Mucosa of descending colon (tissue), 3 donors: ENCODE measurements around the gene UBE2J2. TPM values are rescaled to one million over a fixed set of nuclear protein-coding genes. Genes with fewer than 3 reads are reported as not detected.

Experiments used
- ATAC-seq: fragments of 200-7000 bp; cut with Tn5 transposase; one replicate; pipeline ENCODE4 v1.9.1; 2020; ENCODE audit warnings: mild to moderate bottlenecking, moderate library complexity
- DNase-seq, 3 donors: peaks; one replicate each; pipeline ENCODE4 v3.0.0-alpha.2; 2020
- H3K36me3 ChIP-seq: fragments of 200-600 bp; one replicate; pipeline ENCODE4 v1.8.0; 2021; ENCODE audit warnings: low read depth, mild to moderate bottlenecking
- H3K4me1 ChIP-seq: fragments of 200-600 bp; one replicate; pipeline ENCODE4 v1.8.0; 2021; ENCODE audit warnings: low read depth, mild to moderate bottlenecking
- H3K4me3 ChIP-seq: fragments of 200-600 bp; one replicate; pipeline ENCODE4 v1.8.0; 2021; ENCODE audit warnings: mild to moderate bottlenecking
- H3K9me3 ChIP-seq: fragments of 200-600 bp; one replicate; pipeline ENCODE4 v1.8.0; 2021; ENCODE audit warnings: mild to moderate bottlenecking
- intact Hi-C, 2 donors: fragments of 100-400 bp; cut with DNase I in 1 of 2; cut with micrococcal nuclease in 1 of 2; formaldehyde crosslinking; loops; one replicate each; pipeline versions ENCODE4 v1.11.0 to v1.11.1; 2022; cut with DNase I, micrococcal nuclease
- long read RNA-seq, 2 donors: library from polyadenylated mRNA; unstranded; transcript quantifications; one replicate each; pipeline ENCODE4 v2.0.0, GENCODE V29; 2019 to 2021
- total RNA-seq, 3 donors: library from RNA; stranded (reverse); fragmentation: NEBNext Ultra II Directional in 2 of 3; extraction: Animal tissue kit (Norgen Biotek cat#: 25700) in 2 of 3; gene quantifications; one replicate each; pipeline versions ENCODE4 v1.2.1 to v1.2.4, GENCODE V29; 2021 to 2023
- TF ChIP-seq, protein P1 (sequence below): fragments of 200-600 bp; IDR thresholded peaks from one replicate; pipeline ENCODE4 v1.8.0; 2022; ENCODE audit warnings: antibody characterized with exemption, mild to moderate bottlenecking
- donor health status: DM: no; HTN: no; CAD: no; lungs with moderate emphysema.
- donor health status: DM: no; HTN: no; CAD: no.
- donor health status: DM: no; HTN: yes; CAD: no.

UBE2J2 gene
- total RNA-seq, result 10 to 100 TPM; 49.8 to 65.8 (median 61.1) TPM
- long read RNA-seq, donor 1, transcript UBE2J2-203 (7 exons, 1,047 nt), result minor isoform, 6 of 100 reads
- long read RNA-seq, donor 1, transcript UBE2J2-202 (7 exons, 1,733 nt), result major isoform, 58 of 100 reads
- long read RNA-seq, donor 1, partial matches to known transcripts, result 4 of 100 reads
- long read RNA-seq, donor 1, other reads (novel, unspliced or antisense), result 20 of 100 reads
- long read RNA-seq, donor 2, transcript UBE2J2-202 (7 exons, 1,733 nt), result major isoform, 11 of 19 reads
- long read RNA-seq, donor 2, partial matches to known transcripts, result 0 of 19 reads
- long read RNA-seq, donor 2, other reads (novel, unspliced or antisense), result 5 of 19 reads

DNA sequence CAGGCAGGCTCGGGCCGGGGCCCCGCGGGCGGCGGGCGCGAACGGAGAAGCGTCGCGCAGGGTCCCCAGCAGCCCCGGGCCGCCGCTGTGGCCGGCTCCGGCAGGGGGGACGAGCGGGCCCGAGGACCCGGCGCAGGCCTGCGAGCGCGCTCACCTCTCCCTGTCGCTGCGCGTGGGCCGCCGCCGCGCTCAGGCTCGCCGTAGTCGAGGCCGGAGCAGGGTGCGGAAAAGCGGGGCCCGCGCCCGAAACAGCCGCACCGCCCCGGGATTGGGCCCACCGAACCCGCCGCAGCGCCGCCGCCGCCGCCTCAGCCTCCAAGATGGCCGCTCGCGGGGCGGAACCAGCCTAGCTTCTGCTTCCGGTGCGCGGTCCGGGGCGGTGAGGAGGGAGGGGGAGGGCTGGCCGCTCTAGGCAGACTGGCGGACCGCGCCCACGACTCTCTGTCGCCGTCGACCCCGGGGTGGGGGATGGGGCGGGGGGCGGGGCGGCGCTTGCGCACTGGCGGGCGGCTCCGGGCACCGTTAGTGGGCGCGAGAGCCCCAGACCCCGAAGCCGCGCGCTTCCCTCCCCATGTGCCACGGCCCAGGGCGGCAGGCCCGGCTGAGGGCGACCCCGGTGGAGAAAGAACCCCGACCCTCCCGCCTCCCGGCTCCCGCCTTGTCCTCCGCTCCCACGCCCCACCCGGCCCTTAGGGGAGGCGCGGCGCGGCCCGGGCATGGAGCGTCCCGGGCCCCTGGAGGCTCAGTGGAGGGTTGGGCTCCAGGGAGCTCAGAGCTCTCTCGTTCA, at the start of gene UBE2J2:
UBE2J2 (minus strand) TSS at position 343 of the 787 bp plus-strand sequence. CDS start 5,862 bp downstream, outside the sequence.
- H3K36me3 ChIP-seq, result no peaks in the 10 kb centered on the region
- peaks cover 23% of the 10 kb centered on the region for H3K4me1 ChIP-seq
- ATAC-seq, result peak; percentile 93
- peak within 1 kb of the TSS; percentile 94 for H3K4me3 ChIP-seq
- H3K9me3 ChIP-seq, result no peaks in the 10 kb centered on the region
- TF ChIP-seq, protein P1, sequence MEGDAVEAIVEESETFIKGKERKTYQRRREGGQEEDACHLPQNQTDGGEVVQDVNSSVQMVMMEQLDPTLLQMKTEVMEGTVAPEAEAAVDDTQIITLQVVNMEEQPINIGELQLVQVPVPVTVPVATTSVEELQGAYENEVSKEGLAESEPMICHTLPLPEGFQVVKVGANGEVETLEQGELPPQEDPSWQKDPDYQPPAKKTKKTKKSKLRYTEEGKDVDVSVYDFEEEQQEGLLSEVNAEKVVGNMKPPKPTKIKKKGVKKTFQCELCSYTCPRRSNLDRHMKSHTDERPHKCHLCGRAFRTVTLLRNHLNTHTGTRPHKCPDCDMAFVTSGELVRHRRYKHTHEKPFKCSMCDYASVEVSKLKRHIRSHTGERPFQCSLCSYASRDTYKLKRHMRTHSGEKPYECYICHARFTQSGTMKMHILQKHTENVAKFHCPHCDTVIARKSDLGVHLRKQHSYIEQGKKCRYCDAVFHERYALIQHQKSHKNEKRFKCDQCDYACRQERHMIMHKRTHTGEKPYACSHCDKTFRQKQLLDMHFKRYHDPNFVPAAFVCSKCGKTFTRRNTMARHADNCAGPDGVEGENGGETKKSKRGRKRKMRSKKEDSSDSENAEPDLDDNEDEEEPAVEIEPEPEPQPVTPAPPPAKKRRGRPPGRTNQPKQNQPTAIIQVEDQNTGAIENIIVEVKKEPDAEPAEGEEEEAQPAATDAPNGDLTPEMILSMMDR, result no peak
- intact Hi-C loops, result no loop called here
- peak; percentile 95 to 98 (median 95) for DNase-seq

DNA sequence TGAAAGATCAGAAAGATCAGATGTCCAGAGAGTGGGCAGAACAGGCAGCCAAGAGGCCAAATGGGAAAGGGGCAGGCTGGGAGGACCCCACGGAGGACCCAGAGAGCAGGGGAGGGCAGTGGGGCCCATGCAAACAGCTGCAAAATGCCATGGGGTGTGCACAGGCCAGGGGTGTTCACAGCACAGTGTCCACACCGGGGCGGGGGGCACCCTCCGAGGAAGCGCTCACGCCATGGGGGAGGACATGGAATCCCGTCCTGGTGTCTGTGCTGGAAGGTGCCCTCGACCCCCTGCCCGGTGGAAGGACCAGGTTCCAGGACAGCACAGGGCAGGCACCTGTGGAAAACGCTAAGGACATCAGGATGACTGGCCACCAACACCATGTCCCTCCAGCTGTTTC, 49.3 kb upstream of the UBE2J2 start:
- TF ChIP-seq, protein P1, result no peak
- DNase-seq (no peak), ATAC-seq (no peak)
- Histone ChIP-seq H3K36me3 (peaks cover 3% of the 10 kb centered on the region), H3K9me3 (no peaks in the 10 kb centered on the region), H3K4me1 (peaks cover 23% of the 10 kb centered on the region), H3K4me3 (no peak overlapping the region)
- intact Hi-C loops, result no loop called here

DNA sequence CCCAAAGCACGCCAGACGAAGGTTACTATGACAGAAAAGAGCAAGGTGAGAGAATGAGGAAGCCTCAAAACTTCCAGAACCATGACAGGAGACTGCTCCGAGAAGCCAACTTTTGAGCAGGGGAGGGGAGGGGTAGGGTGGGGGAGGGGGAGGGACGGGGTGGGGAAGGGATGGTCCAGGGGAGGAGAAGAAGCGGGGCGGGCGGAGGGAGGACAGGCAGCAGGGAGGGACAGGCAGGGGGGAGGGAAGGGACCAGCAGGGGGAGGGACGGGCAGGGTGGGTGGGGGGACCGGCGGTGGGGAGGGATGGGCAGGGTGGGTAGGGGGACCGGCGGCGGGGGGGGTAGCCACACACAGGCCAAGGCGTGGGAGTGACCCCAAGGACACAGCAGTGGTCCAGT, 48.8 kb upstream of the UBE2J2 start:
- peaks cover 23% of the 10 kb centered on the region for H3K4me1 ChIP-seq
- no peak for DNase-seq
- H3K4me3 ChIP-seq, result no peak overlapping the region
- intact Hi-C loops, result no loop called here
- H3K36me3 ChIP-seq, result peaks cover 3% of the 10 kb centered on the region
- H3K9me3 ChIP-seq, result no peaks in the 10 kb centered on the region
- TF ChIP-seq, protein P1, result no peak
- no peak for ATAC-seq

DNA sequence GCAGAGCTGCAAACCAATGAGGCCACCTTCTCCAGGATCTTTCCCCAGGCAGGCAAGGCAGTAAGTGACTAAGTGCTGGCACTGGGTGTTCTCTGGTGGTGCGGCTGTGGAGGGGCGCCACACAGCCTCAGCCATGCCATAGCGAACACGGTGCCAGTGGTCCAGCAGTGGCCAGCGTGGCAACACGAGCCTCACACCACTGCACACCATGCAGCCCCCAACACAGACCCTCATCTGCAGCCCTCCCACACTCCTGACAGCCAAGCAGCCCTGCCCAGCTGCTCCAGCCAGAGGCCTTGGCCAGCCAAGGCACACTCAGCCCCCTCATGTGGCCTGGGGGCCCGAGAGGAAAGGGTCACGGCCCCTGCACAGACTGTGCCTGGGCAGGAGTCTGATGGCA, 47.8 kb upstream of the UBE2J2 start:
- H3K9me3 ChIP-seq, result no peaks in the 10 kb centered on the region
- TF ChIP-seq, protein P1, result no peak
- no peak overlapping the region for H3K4me3 ChIP-seq
- intact Hi-C loops, result no loop called here
- DNase-seq (no peak), ATAC-seq (no peak)
- H3K4me1 ChIP-seq, result peaks cover 22% of the 10 kb centered on the region
- H3K36me3 ChIP-seq, result peaks cover 3% of the 10 kb centered on the region

DNA sequence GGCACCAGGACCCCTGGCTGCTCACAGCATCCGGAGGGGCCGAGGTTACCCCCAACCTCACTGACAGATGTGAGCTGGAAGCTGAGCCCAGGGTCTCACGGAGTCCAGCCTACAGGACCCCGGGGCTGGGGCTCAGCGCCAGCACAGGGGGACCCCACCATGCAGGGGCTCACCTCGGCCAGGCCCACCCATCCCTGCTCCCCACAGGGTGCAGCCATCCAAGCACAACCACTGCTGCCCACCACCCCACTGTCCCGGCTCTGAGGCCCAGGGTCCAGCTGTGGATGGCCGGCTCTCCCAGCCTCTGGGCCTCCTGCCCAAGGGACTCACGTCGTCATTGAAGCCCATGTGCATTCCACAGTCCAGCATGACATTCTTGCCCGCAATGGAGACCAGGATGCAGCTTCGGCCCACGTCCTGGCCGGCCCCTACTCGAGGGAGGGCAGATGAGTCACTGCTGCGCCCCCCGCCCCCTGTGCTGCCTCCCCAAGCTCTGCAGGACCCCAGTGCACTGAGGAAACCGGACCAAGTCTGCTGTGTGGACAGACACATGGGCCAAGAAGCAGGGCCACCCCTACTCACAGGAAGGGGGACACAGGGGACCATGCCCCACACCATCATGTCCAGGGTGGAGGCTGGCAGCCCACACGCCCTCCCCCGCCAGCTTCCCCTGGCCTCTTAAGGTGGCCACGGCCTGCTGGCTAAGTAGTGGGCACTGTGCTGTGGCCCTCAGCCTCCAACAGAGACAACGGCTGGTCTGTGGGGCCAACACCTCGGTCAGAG, 47.2 kb upstream of the UBE2J2 start:
- TF ChIP-seq, protein P1, result no peak
- Histone ChIP-seq H3K9me3 (no peaks in the 10 kb centered on the region), H3K36me3 (peaks cover 3% of the 10 kb centered on the region), H3K4me3 (no peak overlapping the region), H3K4me1 (peaks cover 16% of the 10 kb centered on the region)
- DNase-seq, result no peak
- intact Hi-C loops, result no loop called here
- no peak for ATAC-seq
